Cardiac fibroblast (primary cell): ENCODE measurements around the gene OTUD3.

Experiments
- DNase-seq, 2 donors: peaks; one replicate each; pipeline versions ENCODE4 v3.0.0 to v3.0.0-alpha.2; 2010; ENCODE audit warnings: low read depth in 2 of 2
- H3K4me3 ChIP-seq, 2 donors: replicated peaks in 1 of 2; 1 replicate in 1 of 2; 2 replicates in 1 of 2; pipeline ENCODE4 v1.5.1; 2011; ENCODE audit warnings: low read depth in 2 of 2, low read length in 2 of 2, mild to moderate bottlenecking in 2 of 2, moderate library complexity in 1 of 2
- TF ChIP-seq, protein P1 (sequence below): IDR thresholded peaks from one replicate; pipeline ENCODE4 v1.5.1; 2011; ENCODE audit warnings: low read depth, mild to moderate bottlenecking, low read length, inconsistent platforms

OTUD3 gene

DNA sequence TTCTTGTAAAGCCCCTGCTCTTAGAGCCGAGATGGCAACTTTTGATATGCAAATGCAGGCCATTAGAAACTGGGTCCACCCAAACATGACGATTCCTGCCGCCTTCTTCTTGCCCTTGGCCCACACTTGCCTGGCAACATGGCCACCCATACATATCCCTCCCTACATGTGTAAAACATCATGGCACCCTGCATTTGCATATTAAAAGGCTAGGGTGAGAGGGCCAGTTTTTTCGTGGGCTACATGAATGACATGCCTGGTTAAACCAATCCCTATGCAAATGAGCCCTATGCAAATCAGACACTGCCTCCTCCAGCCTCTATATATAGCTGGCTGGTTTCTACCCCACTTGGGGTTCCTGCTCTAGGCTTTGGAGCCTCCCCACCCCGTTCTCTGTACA is 78.4 kb downstream of the OTUD3 start:
- TF ChIP-seq, protein P1, sequence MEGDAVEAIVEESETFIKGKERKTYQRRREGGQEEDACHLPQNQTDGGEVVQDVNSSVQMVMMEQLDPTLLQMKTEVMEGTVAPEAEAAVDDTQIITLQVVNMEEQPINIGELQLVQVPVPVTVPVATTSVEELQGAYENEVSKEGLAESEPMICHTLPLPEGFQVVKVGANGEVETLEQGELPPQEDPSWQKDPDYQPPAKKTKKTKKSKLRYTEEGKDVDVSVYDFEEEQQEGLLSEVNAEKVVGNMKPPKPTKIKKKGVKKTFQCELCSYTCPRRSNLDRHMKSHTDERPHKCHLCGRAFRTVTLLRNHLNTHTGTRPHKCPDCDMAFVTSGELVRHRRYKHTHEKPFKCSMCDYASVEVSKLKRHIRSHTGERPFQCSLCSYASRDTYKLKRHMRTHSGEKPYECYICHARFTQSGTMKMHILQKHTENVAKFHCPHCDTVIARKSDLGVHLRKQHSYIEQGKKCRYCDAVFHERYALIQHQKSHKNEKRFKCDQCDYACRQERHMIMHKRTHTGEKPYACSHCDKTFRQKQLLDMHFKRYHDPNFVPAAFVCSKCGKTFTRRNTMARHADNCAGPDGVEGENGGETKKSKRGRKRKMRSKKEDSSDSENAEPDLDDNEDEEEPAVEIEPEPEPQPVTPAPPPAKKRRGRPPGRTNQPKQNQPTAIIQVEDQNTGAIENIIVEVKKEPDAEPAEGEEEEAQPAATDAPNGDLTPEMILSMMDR: no peak
- no peak overlapping the region for H3K4me3 ChIP-seq
- no peak for DNase-seq
